IPS-18a (cell line): ENCODE measurements around the gene GPR6.

Experiments
- H3K27ac ChIP-seq: one replicate; pipeline ENCODE4 v1.5.1; 2013; ENCODE audit warnings: low read length
- H3K27me3 ChIP-seq: one replicate; pipeline ENCODE4 v1.6.1; 2013; ENCODE audit warnings: mild to moderate bottlenecking, low read length; ENCODE audit not compliant: control insufficient read depth, insufficient read depth
- H3K36me3 ChIP-seq: one replicate; pipeline ENCODE4 v1.6.1; 2013; ENCODE audit warnings: low read depth, low read length; ENCODE audit not compliant: control insufficient read depth
- H3K4me1 ChIP-seq: one replicate; pipeline ENCODE4 v1.6.1; 2013; ENCODE audit warnings: low read depth, low read length; ENCODE audit not compliant: control insufficient read depth
- H3K4me3 ChIP-seq: one replicate; pipeline ENCODE4 v1.5.1; 2013; ENCODE audit warnings: low read length
- H3K9ac ChIP-seq: one replicate; pipeline ENCODE4 v1.6.1; 2013; ENCODE audit warnings: mild to moderate bottlenecking, low read length, moderate library complexity
- H3K9me3 ChIP-seq: one replicate; pipeline ENCODE4 v1.6.1; 2013; ENCODE audit warnings: low read depth, low read length; ENCODE audit not compliant: control insufficient read depth

The GPR6 gene

GRCh38 chr6:109963598-109964170, 14.4 kb upstream of the GPR6 start:
- H3K4me1 ChIP-seq: no peaks in the 10 kb centered on the region
- no peak overlapping the region for H3K27ac ChIP-seq
- no peak overlapping the region for H3K9ac ChIP-seq
- H3K9me3 ChIP-seq: no peaks in the 10 kb centered on the region
- no peaks in the 10 kb centered on the region for H3K27me3 ChIP-seq
- H3K4me3 ChIP-seq: no peak overlapping the region
- no peaks in the 10 kb centered on the region for H3K36me3 ChIP-seq

GRCh38 chr6:109964949-109965348, 13.2 kb upstream of the GPR6 start:
- Histone ChIP-seq H3K27ac (no peak overlapping the region), H3K27me3 (no peaks in the 10 kb centered on the region), H3K4me3 (no peak overlapping the region), H3K4me1 (no peaks in the 10 kb centered on the region), H3K36me3 (no peaks in the 10 kb centered on the region), H3K9me3 (no peaks in the 10 kb centered on the region), H3K9ac (no peak overlapping the region)

- Histone ChIP-seq H3K9ac (no peak overlapping the region), H3K27me3 (no peaks in the 10 kb centered on the region), H3K9me3 (no peaks in the 10 kb centered on the region), H3K4me3 (no peak overlapping the region), H3K27ac (no peak overlapping the region), H3K36me3 (no peaks in the 10 kb centered on the region), H3K4me1 (peaks cover 7% of the 10 kb centered on the region)
Measured at GRCh38 chr6:109966299-109966698, 11.8 kb upstream of the GPR6 start.

GRCh38 chr6:109977791-109978173, 329 bp upstream of the GPR6 start:
- Histone ChIP-seq H3K27me3 (peaks cover 24% of the 10 kb centered on the region), H3K4me3 (peak overlapping the region; percentile 80)

GRCh38 chr6:109979033-109979921, 1.2 kb downstream of the GPR6 start:
- H3K27ac ChIP-seq: no peak overlapping the region
- peaks cover 24% of the 10 kb centered on the region for H3K27me3 ChIP-seq
- H3K9ac ChIP-seq: no peak overlapping the region
- no peaks in the 10 kb centered on the region for H3K36me3 ChIP-seq
- no peaks in the 10 kb centered on the region for H3K4me1 ChIP-seq
- no peaks in the 10 kb centered on the region for H3K9me3 ChIP-seq
- H3K4me3 ChIP-seq: peak overlapping the region; percentile 80

More at GRCh38 chr6:109977791-109978173, 329 bp upstream of the GPR6 start:
- Histone ChIP-seq H3K9ac (no peak overlapping the region), H3K4me1 (no peaks in the 10 kb centered on the region), H3K36me3 (no peaks in the 10 kb centered on the region), H3K9me3 (no peaks in the 10 kb centered on the region), H3K27ac (no peak overlapping the region)

GRCh38 chr6:109984410-109984809, 6.3 kb downstream of the GPR6 start:
- Histone ChIP-seq H3K36me3 (no peaks in the 10 kb centered on the region), H3K27me3 (peaks cover 14% of the 10 kb centered on the region), H3K9ac (no peak overlapping the region), H3K4me3 (no peak overlapping the region), H3K9me3 (no peaks in the 10 kb centered on the region), H3K27ac (no peak overlapping the region), H3K4me1 (no peaks in the 10 kb centered on the region)

- Histone ChIP-seq H3K4me3 (no peak overlapping the region), H3K27ac (no peak overlapping the region), H3K36me3 (no peaks in the 10 kb centered on the region), H3K9me3 (no peaks in the 10 kb centered on the region), H3K27me3 (no peaks in the 10 kb centered on the region), H3K4me1 (no peaks in the 10 kb centered on the region), H3K9ac (no peak overlapping the region)
Measured at GRCh38 chr6:109987196-109987595, 9.1 kb downstream of the GPR6 start.

- H3K9me3 ChIP-seq: no peaks in the 10 kb centered on the region
- H3K27ac ChIP-seq: no peak overlapping the region
- H3K27me3 ChIP-seq: no peaks in the 10 kb centered on the region
- no peaks in the 10 kb centered on the region for H3K36me3 ChIP-seq
- no peak overlapping the region for H3K4me3 ChIP-seq
- no peaks in the 10 kb centered on the region for H3K4me1 ChIP-seq
- H3K9ac ChIP-seq: no peak overlapping the region
Measured at GRCh38 chr6:109991201-109992101, 13.3 kb downstream of the GPR6 start.

- H3K4me1 ChIP-seq: no peaks in the 10 kb centered on the region
- H3K4me3 ChIP-seq: no peak overlapping the region
- no peaks in the 10 kb centered on the region for H3K36me3 ChIP-seq
- H3K9me3 ChIP-seq: no peaks in the 10 kb centered on the region
- H3K27ac ChIP-seq: no peak overlapping the region
- no peak overlapping the region for H3K9ac ChIP-seq
- no peaks in the 10 kb centered on the region for H3K27me3 ChIP-seq
Measured at GRCh38 chr6:109998159-109998785, 20.2 kb downstream of the GPR6 start.

- no peaks in the 10 kb centered on the region for H3K9me3 ChIP-seq
- H3K27ac ChIP-seq: no peak overlapping the region
- no peak overlapping the region for H3K4me3 ChIP-seq
- H3K9ac ChIP-seq: no peak overlapping the region
- no peaks in the 10 kb centered on the region for H3K27me3 ChIP-seq
- no peaks in the 10 kb centered on the region for H3K36me3 ChIP-seq
- H3K4me1 ChIP-seq: no peaks in the 10 kb centered on the region
Measured at GRCh38 chr6:109999740-110000139, 21.6 kb downstream of the GPR6 start.

- Histone ChIP-seq H3K9ac (no peak overlapping the region), H3K27me3 (no peaks in the 10 kb centered on the region), H3K9me3 (no peaks in the 10 kb centered on the region), H3K4me3 (no peak overlapping the region), H3K27ac (no peak overlapping the region), H3K36me3 (no peaks in the 10 kb centered on the region), H3K4me1 (no peaks in the 10 kb centered on the region)
Measured at GRCh38 chr6:110002676-110003075, 24.6 kb downstream of the GPR6 start.
